Suprapubic skin (tissue), 4 donors: ENCODE measurements around the gene HSPE1. TPM values are rescaled to one million over a fixed set of nuclear protein-coding genes. Genes with fewer than 3 reads are reported as not detected.

Source experiments
- DNase-seq, 2 donors: peaks; one replicate each; pipeline ENCODE4 v3.0.0-alpha.2; 2019; ENCODE audit warnings: low spot score in 2 of 2
- H3K27ac ChIP-seq: fragments of 200-600 bp; sonication (generic); one replicate; pipeline ENCODE4 v1.5.1; 2019
- H3K27me3 ChIP-seq: fragments of 200-600 bp; sonication (generic); one replicate; pipeline ENCODE4 v1.5.1; 2019
- H3K36me3 ChIP-seq: fragments of 200-600 bp; sonication (generic); one replicate; pipeline ENCODE4 v1.5.1; 2019
- H3K4me1 ChIP-seq: fragments of 200-600 bp; sonication (generic); one replicate; pipeline ENCODE4 v1.5.1; 2019
- H3K4me3 ChIP-seq: fragments of 200-600 bp; sonication (generic); one replicate; pipeline ENCODE4 v1.5.1; 2019; ENCODE audit warnings: mild to moderate bottlenecking
- H3K9me3 ChIP-seq: fragments of 200-600 bp; sonication (generic); one replicate; pipeline ENCODE4 v1.5.1; 2019
- CTCF ChIP-seq, 2 donors: fragments of 200-600 bp in 1 of 2; fragments of 450-650 bp in 1 of 2; sonication (generic) in 1 of 2; IDR thresholded peaks; one replicate each; pipeline ENCODE4 v1.5.1; 2016 to 2019; ENCODE audit warnings: antibody characterized with exemption in 2 of 2, mild to moderate bottlenecking in 1 of 2, moderate library complexity in 1 of 2
- EP300 ChIP-seq: sonication (generic); formaldehyde crosslinking; IDR thresholded peaks from one replicate; pipeline ENCODE4 v1.6.1; 2017; ENCODE audit warnings: antibody characterized with exemption
- POLR2A ChIP-seq, 2 donors: fragments of 450-650 bp; IDR thresholded peaks; one replicate each; pipeline ENCODE4 v1.6.1; 2017; ENCODE audit warnings: antibody characterized with exemption in 2 of 2, mild to moderate bottlenecking in 2 of 2, moderate library complexity in 2 of 2
- POLR2AphosphoS5 ChIP-seq, 3 donors: sonication (generic); formaldehyde crosslinking; IDR thresholded peaks; one replicate each; pipeline ENCODE4 v1.6.1; 2017; ENCODE audit warnings: antibody characterized with exemption in 3 of 3
- WGBS: methylation state at CpG from one replicate; pipeline ENCODE4 v1.1.5; 2018; 5-methylcytosine and 5-hydroxymethylcytosine counted together
- total RNA-seq, 4 donors: library from RNA; depleted of rRNA; stranded (reverse); fragments of >200 nt; gene quantifications; one replicate each; pipeline ENCODE4 v1.1.0, GENCODE V29; 2016

Gene HSPE1
- total RNA-seq, 4 donors from 2014 or later, result 50.0 to 86.8 (median 75.9) TPM

DNA sequence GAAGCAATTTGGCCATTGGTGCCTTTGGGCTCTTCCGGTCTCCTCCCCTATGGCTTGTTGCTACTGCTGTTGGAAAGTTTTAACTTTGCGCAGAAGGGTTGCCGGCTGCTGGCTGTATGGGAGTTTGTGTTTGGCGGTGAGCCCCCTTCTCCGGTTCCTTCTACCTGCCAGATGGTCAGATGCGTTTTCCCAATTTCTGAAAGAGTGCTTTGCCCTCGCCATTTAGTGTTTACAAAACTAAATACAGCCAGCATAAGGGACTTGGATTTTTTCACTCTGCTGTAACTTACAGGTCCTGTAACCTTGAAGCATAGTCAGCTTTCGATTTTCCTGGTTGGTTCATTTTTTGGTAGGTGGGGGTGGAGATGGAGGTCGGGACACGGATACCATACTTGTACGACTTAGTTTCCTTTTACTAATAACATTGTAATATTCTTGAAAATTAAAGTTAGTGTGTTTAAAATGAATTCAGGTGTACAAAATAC is 46.2 kb upstream of the HSPE1 start:
- WGBS, result 0% methylated on average over 11 of the region's 11 CpGs

DNA sequence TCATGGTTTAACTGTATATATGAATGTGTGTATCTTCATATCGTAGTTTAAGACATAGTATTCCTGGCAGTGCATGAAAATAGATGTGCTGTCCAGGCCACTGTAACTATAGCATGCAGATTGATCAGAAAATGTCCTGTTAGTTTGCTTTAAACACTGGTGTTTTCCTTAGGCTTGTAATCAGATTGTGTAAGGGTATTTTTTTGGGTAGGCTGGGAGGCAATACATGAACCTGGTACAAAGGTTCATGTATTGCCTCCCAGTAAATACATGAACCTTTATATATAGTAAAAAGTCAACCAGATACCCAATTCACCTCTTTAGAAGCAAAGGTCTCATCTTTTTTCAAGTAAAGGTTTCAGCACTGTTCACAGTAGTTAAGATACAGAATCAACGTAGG is 45.3 kb upstream of the HSPE1 start:
- no peaks in the 10 kb centered on the region for H3K27me3 ChIP-seq
- H3K36me3 ChIP-seq, result peaks cover 3% of the 10 kb centered on the region
- no peak overlapping the region for H3K27ac ChIP-seq
- 71% methylated on average over 2 of the region's 2 CpGs for WGBS
- TF ChIP-seq POLR2AphosphoS5 (IDR thresholded peaks at IDR 0.05) (no peak), POLR2A (IDR thresholded peaks at IDR 0.05) (no peak), EP300 (no peak), CTCF (IDR thresholded peaks at IDR 0.05) (no peak)
- DNase-seq, result no peak
- H3K9me3 ChIP-seq, result no peaks in the 10 kb centered on the region
- peak overlapping the region; percentile 73 for H3K4me3 ChIP-seq
- peaks cover 41% of the 10 kb centered on the region for H3K4me1 ChIP-seq

More for the DNA sequence above, 46.2 kb upstream of the HSPE1 start:
- Histone ChIP-seq H3K9me3 (no peaks in the 10 kb centered on the region), H3K36me3 (peaks cover under 1% of the 10 kb centered on the region), H3K4me3 (peak overlapping the region; percentile 73), H3K27ac (peak overlapping the region; percentile 99), H3K4me1 (peaks cover 36% of the 10 kb centered on the region), H3K27me3 (no peaks in the 10 kb centered on the region)
- TF ChIP-seq EP300 (no peak), CTCF (IDR thresholded peaks at IDR 0.05) (no peak), POLR2AphosphoS5 (IDR thresholded peaks at IDR 0.05) (peak in 1 of 3 donors; percentile 12), POLR2A (IDR thresholded peaks at IDR 0.05) (peak; percentile 13 to 24)
- DNase-seq, result peak in 1 of 2 donors; percentile 90

- TF ChIP-seq POLR2AphosphoS5 (IDR thresholded peaks at IDR 0.05) (no peak), EP300 (no peak), POLR2A (IDR thresholded peaks at IDR 0.05) (no peak), CTCF (IDR thresholded peaks at IDR 0.05) (no peak)
- Histone ChIP-seq H3K27me3 (no peaks in the 10 kb centered on the region), H3K4me1 (peaks cover 45% of the 10 kb centered on the region), H3K4me3 (no peak overlapping the region), H3K36me3 (peaks cover 7% of the 10 kb centered on the region), H3K9me3 (no peaks in the 10 kb centered on the region), H3K27ac (no peak overlapping the region)
- no peak for DNase-seq
- 83% methylated on average over 1 of the region's 1 CpG for WGBS
Measured at GRCh38 chr2:197455428-197455827, 44.8 kb upstream of the HSPE1 start.

GRCh38 chr2:197460649-197461048 is 39.5 kb upstream of the HSPE1 start:
- no peaks in the 10 kb centered on the region for H3K9me3 ChIP-seq
- no peak for DNase-seq
- H3K36me3 ChIP-seq, result peaks cover 41% of the 10 kb centered on the region
- no peak overlapping the region for H3K27ac ChIP-seq
- no peak for TF ChIP-seq CTCF (IDR thresholded peaks at IDR 0.05)
- TF ChIP-seq EP300, result no peak
- TF ChIP-seq POLR2A (IDR thresholded peaks at IDR 0.05), result no peak
- no peak for TF ChIP-seq POLR2AphosphoS5 (IDR thresholded peaks at IDR 0.05)
- no peak overlapping the region for H3K4me3 ChIP-seq
- H3K27me3 ChIP-seq, result no peaks in the 10 kb centered on the region
- H3K4me1 ChIP-seq, result peaks cover 31% of the 10 kb centered on the region
- WGBS, result 77% methylated on average over 4 of the region's 4 CpGs

GRCh38 chr2:197461057-197461456 is 39.1 kb upstream of the HSPE1 start:
- no peak for DNase-seq
- 42% methylated on average over 2 of the region's 2 CpGs for WGBS
- peaks cover 45% of the 10 kb centered on the region for H3K36me3 ChIP-seq
- H3K27ac ChIP-seq, result peak overlapping the region; percentile 36
- peaks cover 30% of the 10 kb centered on the region for H3K4me1 ChIP-seq
- no peaks in the 10 kb centered on the region for H3K27me3 ChIP-seq
- TF ChIP-seq EP300 (no peak), POLR2AphosphoS5 (IDR thresholded peaks at IDR 0.05) (no peak)
- no peak overlapping the region for H3K4me3 ChIP-seq
- no peaks in the 10 kb centered on the region for H3K9me3 ChIP-seq

GRCh38 chr2:197464175-197464574 is 36.0 kb upstream of the HSPE1 start:
- 68% methylated on average over 1 of the region's 1 CpG for WGBS

More at GRCh38 chr2:197464175-197464574, 36.0 kb upstream of the HSPE1 start:
- Histone ChIP-seq H3K27ac (no peak overlapping the region), H3K27me3 (no peaks in the 10 kb centered on the region), H3K36me3 (peaks cover 66% of the 10 kb centered on the region), H3K9me3 (no peaks in the 10 kb centered on the region), H3K4me1 (peaks cover 16% of the 10 kb centered on the region), H3K4me3 (no peak overlapping the region)
- TF ChIP-seq EP300 (no peak), POLR2AphosphoS5 (IDR thresholded peaks at IDR 0.05) (no peak), CTCF (IDR thresholded peaks at IDR 0.05) (no peak), POLR2A (IDR thresholded peaks at IDR 0.05) (no peak)
- DNase-seq, result no peak
